T-helper 9 cell (primary cell): ENCODE data around the gene SERPINB3.
"Not testable (repeated sequence)": the region's sequence is repeated elsewhere in the genome, so short reads cannot be mapped to it uniquely, and the experiment has no call there.

Experiments used
- DNase-seq: peaks from one replicate; pipeline ENCODE4 v3.0.0-alpha.2; 2020

SERPINB3 gene

GRCh38 chr18:63644694-63645093 lies 17.0 kb downstream of the SERPINB3 start:
- DNase-seq, result not testable (repeated sequence)

GRCh38 chr18:63644142-63644541 lies 17.6 kb downstream of the SERPINB3 start, which contains the start of gene SERPINB4:
Gene SERPINB4, minus strand, starts transcription at chr18:63644256. Its CDS starts 679 bp downstream, at chr18:63643577.
- not testable (repeated sequence) for DNase-seq

- DNase-seq, result not testable (repeated sequence)
Observed at GRCh38 chr18:63642668-63643356, 18.9 kb downstream of the SERPINB3 start.

- not testable (repeated sequence) for DNase-seq
Observed at GRCh38 chr18:63641157-63641680, 20.5 kb downstream of the SERPINB3 start.

- no peak for DNase-seq
Observed at GRCh38 chr18:63637703-63638102, 24.0 kb downstream of the SERPINB3 start.

- DNase-seq, result no peak
Observed at GRCh38 chr18:63627819-63628218, 33.9 kb downstream of the SERPINB3 start.

GRCh38 chr18:63626431-63626830 lies 35.3 kb downstream of the SERPINB3 start:
- DNase-seq, result no peak

- no peak for DNase-seq
Observed at GRCh38 chr18:63624863-63625262, 36.8 kb downstream of the SERPINB3 start.

GRCh38 chr18:63619661-63620060 lies 42.0 kb downstream of the SERPINB3 start:
- no peak for DNase-seq

GRCh38 chr18:63617915-63618234 lies 43.8 kb downstream of the SERPINB3 start:
- no peak for DNase-seq

- no peak for DNase-seq
Observed at GRCh38 chr18:63617049-63617914, 44.4 kb downstream of the SERPINB3 start.

- no peak for DNase-seq
Observed at GRCh38 chr18:63613420-63613819, 48.3 kb downstream of the SERPINB3 start.

GRCh38 chr18:63606526-63606925 lies 55.2 kb downstream of the SERPINB3 start:
- DNase-seq, result no peak
